Upper lobe of left lung (tissue), 4 donors: ENCODE data around the gene FAM83F.

ENCODE experiments used
- CTCF ChIP-seq, 6 experiments: fragments of 450-650 bp in 4 of 6; fragments of 200-600 bp in 2 of 6; sonication (generic) in 2 of 6; IDR thresholded peaks; one replicate each; pipeline ENCODE4 v1.5.1; 2016 to 2019; ENCODE audit warnings: antibody characterized with exemption in 6 of 6
- EP300 ChIP-seq, 4 donors: sonication (generic); formaldehyde crosslinking; IDR thresholded peaks; one replicate each; pipeline ENCODE4 v1.5.1; 2017; ENCODE audit warnings: antibody characterized with exemption in 4 of 4, control low read depth in 2 of 4
- POLR2A ChIP-seq, 4 donors: fragments of 450-650 bp; IDR thresholded peaks; one replicate each; pipeline ENCODE4 v1.5.1; 2016 to 2017; ENCODE audit warnings: antibody characterized with exemption in 4 of 4, mild to moderate bottlenecking in 2 of 4
- POLR2AphosphoS5 ChIP-seq, 2 donors: sonication (generic); formaldehyde crosslinking; IDR thresholded peaks; one replicate each; pipeline ENCODE4 v1.5.1; 2017; ENCODE audit warnings: antibody characterized with exemption in 2 of 2

- TF ChIP-seq CTCF (IDR thresholded peaks at IDR 0.05) (no peak), POLR2A (IDR thresholded peaks at IDR 0.05) (no peak), EP300 (IDR thresholded peaks at IDR 0.05) (no peak), POLR2AphosphoS5 (IDR thresholded peaks at IDR 0.05) (no peak)
Observed at GRCh38 chr22:39956932-39957664, 37.7 kb upstream of the FAM83F start.
